ENCODE results near the gene TPGS1.

The TPGS1 gene

GRCh38 chr19:497491-497868, 9.8 kb upstream of the TPGS1 start:
- Mint-ChIP-seq H3K27ac (no peak overlapping the region), H3K27me3 (peaks cover 26% of the 10 kb centered on the region), H3K4me3 (no peak overlapping the region), H3K4me1 (peaks cover 7% of the 10 kb centered on the region), H3K9me3 (no peaks in the 10 kb centered on the region), H3K36me3 (ENCODE audit: low read depth) (no peaks in the 10 kb centered on the region)
- ATAC-seq (no peak), DNase-seq (no peak)

GRCh38 chr19:497869-498510, 9.3 kb upstream of the TPGS1 start:
- H3K4me3 Mint-ChIP-seq: no peak overlapping the region
- no peaks in the 10 kb centered on the region for H3K9me3 Mint-ChIP-seq
- no peaks in the 10 kb centered on the region for H3K36me3 Mint-ChIP-seq (ENCODE audit: low read depth)
- H3K27me3 Mint-ChIP-seq: peaks cover 26% of the 10 kb centered on the region
- no peak for DNase-seq
- peaks cover 12% of the 10 kb centered on the region for H3K4me1 Mint-ChIP-seq
- ATAC-seq: peak; percentile 12
- no peak overlapping the region for H3K27ac Mint-ChIP-seq

GRCh38 chr19:498511-498891, 8.8 kb upstream of the TPGS1 start:
- peaks cover 26% of the 10 kb centered on the region for H3K27me3 Mint-ChIP-seq
- no peak overlapping the region for H3K27ac Mint-ChIP-seq
- no peaks in the 10 kb centered on the region for H3K9me3 Mint-ChIP-seq
- peaks cover 12% of the 10 kb centered on the region for H3K4me1 Mint-ChIP-seq
- H3K4me3 Mint-ChIP-seq: no peak overlapping the region
- no peak for DNase-seq
- ATAC-seq: no peak
- no peaks in the 10 kb centered on the region for H3K36me3 Mint-ChIP-seq (ENCODE audit: low read depth)

GRCh38 chr19:498977-499623, 8.2 kb upstream of the TPGS1 start:
- Mint-ChIP-seq H3K4me3 (no peak overlapping the region), H3K4me1 (peaks cover 10% of the 10 kb centered on the region), H3K27ac (no peak overlapping the region), H3K27me3 (peaks cover 26% of the 10 kb centered on the region), H3K9me3 (no peaks in the 10 kb centered on the region), H3K36me3 (ENCODE audit: low read depth) (no peaks in the 10 kb centered on the region)
- ATAC-seq (no peak), DNase-seq (no peak)

GRCh38 chr19:501646-502045, 5.7 kb upstream of the TPGS1 start:
- peaks cover 15% of the 10 kb centered on the region for H3K27me3 Mint-ChIP-seq
- ATAC-seq (no peak), DNase-seq (no peak)
- H3K27ac Mint-ChIP-seq: no peak overlapping the region
- H3K9me3 Mint-ChIP-seq: no peaks in the 10 kb centered on the region
- peaks cover 15% of the 10 kb centered on the region for H3K4me1 Mint-ChIP-seq
- no peaks in the 10 kb centered on the region for H3K36me3 Mint-ChIP-seq (ENCODE audit: low read depth)
- H3K4me3 Mint-ChIP-seq: no peak overlapping the region

GRCh38 chr19:504616-505015, 2.7 kb upstream of the TPGS1 start:
- no peaks in the 10 kb centered on the region for H3K36me3 Mint-ChIP-seq (ENCODE audit: low read depth)
- no peak overlapping the region for H3K4me3 Mint-ChIP-seq
- ATAC-seq (no peak), DNase-seq (no peak)
- H3K4me1 Mint-ChIP-seq: peaks cover 31% of the 10 kb centered on the region
- no peaks in the 10 kb centered on the region for H3K27me3 Mint-ChIP-seq
- H3K9me3 Mint-ChIP-seq: no peaks in the 10 kb centered on the region
- H3K27ac Mint-ChIP-seq: no peak overlapping the region

GRCh38 chr19:506404-507285, 652 bp upstream of the TPGS1 start:
- Mint-ChIP-seq H3K4me1 (peaks cover 48% of the 10 kb centered on the region), H3K27ac (peak overlapping the region; percentile 100), H3K9me3 (no peaks in the 10 kb centered on the region), H3K36me3 (ENCODE audit: low read depth) (peaks cover 2% of the 10 kb centered on the region), H3K27me3 (no peaks in the 10 kb centered on the region), H3K4me3 (peak overlapping the region; percentile 90)
- peak; percentile 94 for DNase-seq
- peak; percentile 66 for ATAC-seq

GRCh38 chr19:508204-509150, 1.2 kb downstream of the TPGS1 start:
- no peaks in the 10 kb centered on the region for H3K9me3 Mint-ChIP-seq
- H3K4me3 Mint-ChIP-seq: peak overlapping the region; percentile 90
- no peaks in the 10 kb centered on the region for H3K27me3 Mint-ChIP-seq
- H3K36me3 Mint-ChIP-seq (ENCODE audit: low read depth): peaks cover 2% of the 10 kb centered on the region
- no peak for DNase-seq
- H3K27ac Mint-ChIP-seq: peak overlapping the region; percentile 100
- no peak for ATAC-seq
- peaks cover 48% of the 10 kb centered on the region for H3K4me1 Mint-ChIP-seq

- H3K27me3 Mint-ChIP-seq: no peaks in the 10 kb centered on the region
- DNase-seq: peak; percentile 96
- no peaks in the 10 kb centered on the region for H3K9me3 Mint-ChIP-seq
- H3K27ac Mint-ChIP-seq: peak overlapping the region; percentile 94
- peaks cover 2% of the 10 kb centered on the region for H3K36me3 Mint-ChIP-seq (ENCODE audit: low read depth)
- peak; percentile 57 for ATAC-seq
- H3K4me1 Mint-ChIP-seq: peaks cover 45% of the 10 kb centered on the region
- H3K4me3 Mint-ChIP-seq: peak overlapping the region; percentile 78
Measured at GRCh38 chr19:510606-511100, 3.4 kb downstream of the TPGS1 start.

- peak; percentile 55 for ATAC-seq
- Mint-ChIP-seq H3K36me3 (ENCODE audit: low read depth) (peaks cover 2% of the 10 kb centered on the region), H3K27ac (peak overlapping the region; percentile 94), H3K9me3 (no peaks in the 10 kb centered on the region), H3K27me3 (no peaks in the 10 kb centered on the region), H3K4me1 (peaks cover 43% of the 10 kb centered on the region), H3K4me3 (peak overlapping the region; percentile 78)
- peak; percentile 80 for DNase-seq
Measured at GRCh38 chr19:511101-511851, 4.0 kb downstream of the TPGS1 start.

GRCh38 chr19:512547-513365, 5.5 kb downstream of the TPGS1 start:
- peaks cover 40% of the 10 kb centered on the region for H3K4me1 Mint-ChIP-seq
- H3K36me3 Mint-ChIP-seq (ENCODE audit: low read depth): peaks cover 2% of the 10 kb centered on the region
- no peak overlapping the region for H3K27ac Mint-ChIP-seq
- H3K9me3 Mint-ChIP-seq: no peaks in the 10 kb centered on the region
- no peak for ATAC-seq
- H3K4me3 Mint-ChIP-seq: no peak overlapping the region
- no peaks in the 10 kb centered on the region for H3K27me3 Mint-ChIP-seq
- DNase-seq: no peak

GRCh38 chr19:513368-514165, 6.3 kb downstream of the TPGS1 start:
- DNase-seq: no peak
- no peak for ATAC-seq
- Mint-ChIP-seq H3K4me3 (no peak overlapping the region), H3K4me1 (peaks cover 32% of the 10 kb centered on the region), H3K27ac (no peak overlapping the region), H3K27me3 (no peaks in the 10 kb centered on the region), H3K36me3 (ENCODE audit: low read depth) (peaks cover 2% of the 10 kb centered on the region), H3K9me3 (no peaks in the 10 kb centered on the region)
